ENCODE measurements around the gene LRPPRC.

Gene LRPPRC

GRCh38 chr2:44010266-44010665 is 14.5 kb upstream of the LRPPRC start:
- WGBS, 2 experiments (ENCODE audit: insufficient coverage in 2 of 2): 92 to 98% methylated on average over 4 of the region's 7 CpGs
- no peaks in the 10 kb centered on the region for H3K36me3 ChIP-seq (ENCODE audit: control insufficient read depth, insufficient read depth, low read length)
- no peak overlapping the region for H3K27ac ChIP-seq (ENCODE audit: low read depth, low read length, severe bottlenecking)
- no peaks in the 10 kb centered on the region for H3K9me3 ChIP-seq (ENCODE audit: control insufficient read depth, low read length)
- no peaks in the 10 kb centered on the region for H3K4me1 ChIP-seq (ENCODE audit: control insufficient read depth, insufficient read depth, low read length, poor library complexity, severe bottlenecking)
- H3K4me3 ChIP-seq (ENCODE audit: extremely low read depth, insufficient read depth, low read length, poor library complexity, severe bottlenecking): no peak overlapping the region

GRCh38 chr2:44009136-44009735 is 13.4 kb upstream of the LRPPRC start:
- 71 to 90% methylated on average over 2 of the region's 3 CpGs for WGBS, 2 experiments (ENCODE audit: insufficient coverage in 2 of 2)

GRCh38 chr2:44005846-44006245 is 10.1 kb upstream of the LRPPRC start:
- no peak overlapping the region for H3K27ac ChIP-seq (ENCODE audit: low read depth, low read length, severe bottlenecking)
- no peak overlapping the region for H3K4me3 ChIP-seq (ENCODE audit: extremely low read depth, insufficient read depth, low read length, poor library complexity, severe bottlenecking)
- H3K4me1 ChIP-seq (ENCODE audit: control insufficient read depth, insufficient read depth, low read length, poor library complexity, severe bottlenecking): no peaks in the 10 kb centered on the region
- no peaks in the 10 kb centered on the region for H3K9me3 ChIP-seq (ENCODE audit: control insufficient read depth, low read length)
- no peaks in the 10 kb centered on the region for H3K36me3 ChIP-seq (ENCODE audit: control insufficient read depth, insufficient read depth, low read length)
- whole genome bisulfite sequencing, 2 experiments (ENCODE audit: insufficient coverage in 2 of 2): 56 to 100% methylated on average over 1 of the region's 3 CpGs

More at GRCh38 chr2:44009136-44009735, 13.4 kb upstream of the LRPPRC start:
- Histone ChIP-seq H3K9me3 (ENCODE audit: control insufficient read depth, low read length) (no peaks in the 10 kb centered on the region), H3K27ac (ENCODE audit: low read depth, low read length, severe bottlenecking) (no peak overlapping the region), H3K36me3 (ENCODE audit: control insufficient read depth, insufficient read depth, low read length) (no peaks in the 10 kb centered on the region), H3K4me1 (ENCODE audit: control insufficient read depth, insufficient read depth, low read length, poor library complexity, severe bottlenecking) (no peaks in the 10 kb centered on the region), H3K4me3 (ENCODE audit: extremely low read depth, insufficient read depth, low read length, poor library complexity, severe bottlenecking) (no peak overlapping the region)

GRCh38 chr2:44004735-44005602 is 9.2 kb upstream of the LRPPRC start:
- Histone ChIP-seq H3K27ac (ENCODE audit: low read depth, low read length, severe bottlenecking) (no peak overlapping the region), H3K4me3 (ENCODE audit: extremely low read depth, insufficient read depth, low read length, poor library complexity, severe bottlenecking) (no peak overlapping the region)
- 71 to 100% methylated on average over 1 to 2 of the region's 3 CpGs for WGBS, 2 experiments (ENCODE audit: insufficient coverage in 2 of 2)

GRCh38 chr2:44001716-44002115 is 5.9 kb upstream of the LRPPRC start:
- Histone ChIP-seq H3K4me3 (ENCODE audit: extremely low read depth, insufficient read depth, low read length, poor library complexity, severe bottlenecking) (no peak overlapping the region), H3K36me3 (ENCODE audit: control insufficient read depth, insufficient read depth, low read length) (no peaks in the 10 kb centered on the region), H3K4me1 (ENCODE audit: control insufficient read depth, insufficient read depth, low read length, poor library complexity, severe bottlenecking) (no peaks in the 10 kb centered on the region), H3K27ac (ENCODE audit: low read depth, low read length, severe bottlenecking) (no peak overlapping the region), H3K9me3 (ENCODE audit: control insufficient read depth, low read length) (no peaks in the 10 kb centered on the region)
- 71% methylated on average over 1 of the region's 1 CpG; no CpG with 5 or more reads in 1 of the 2 experiments for WGBS, 2 experiments (ENCODE audit: insufficient coverage in 2 of 2)

More at GRCh38 chr2:44004735-44005602, 9.2 kb upstream of the LRPPRC start:
- no peaks in the 10 kb centered on the region for H3K9me3 ChIP-seq (ENCODE audit: control insufficient read depth, low read length)
- no peaks in the 10 kb centered on the region for H3K4me1 ChIP-seq (ENCODE audit: control insufficient read depth, insufficient read depth, low read length, poor library complexity, severe bottlenecking)
- no peaks in the 10 kb centered on the region for H3K36me3 ChIP-seq (ENCODE audit: control insufficient read depth, insufficient read depth, low read length)

- 100% methylated on average over 1 of the region's 4 CpGs for WGBS, 2 experiments (ENCODE audit: insufficient coverage in 2 of 2)
- Histone ChIP-seq H3K4me1 (ENCODE audit: control insufficient read depth, insufficient read depth, low read length, poor library complexity, severe bottlenecking) (peaks cover 3% of the 10 kb centered on the region), H3K4me3 (ENCODE audit: extremely low read depth, insufficient read depth, low read length, poor library complexity, severe bottlenecking) (no peak overlapping the region), H3K9me3 (ENCODE audit: control insufficient read depth, low read length) (no peaks in the 10 kb centered on the region), H3K27ac (ENCODE audit: low read depth, low read length, severe bottlenecking) (no peak overlapping the region), H3K36me3 (ENCODE audit: control insufficient read depth, insufficient read depth, low read length) (peaks cover 14% of the 10 kb centered on the region)
Measured at GRCh38 chr2:43998263-43998662, 2.5 kb upstream of the LRPPRC start.

GRCh38 chr2:43993437-43993836 is 2.4 kb downstream of the LRPPRC start:
- Histone ChIP-seq H3K4me3 (ENCODE audit: extremely low read depth, insufficient read depth, low read length, poor library complexity, severe bottlenecking) (no peak overlapping the region), H3K4me1 (ENCODE audit: control insufficient read depth, insufficient read depth, low read length, poor library complexity, severe bottlenecking) (peaks cover 3% of the 10 kb centered on the region), H3K27ac (ENCODE audit: low read depth, low read length, severe bottlenecking) (no peak overlapping the region), H3K36me3 (ENCODE audit: control insufficient read depth, insufficient read depth, low read length) (peaks cover 56% of the 10 kb centered on the region), H3K9me3 (ENCODE audit: control insufficient read depth, low read length) (no peaks in the 10 kb centered on the region)
- WGBS, 2 experiments (ENCODE audit: insufficient coverage in 2 of 2): 88 to 93% methylated on average over 4 to 5 of the region's 5 CpGs

- no peaks in the 10 kb centered on the region for H3K9me3 ChIP-seq (ENCODE audit: control insufficient read depth, low read length)
- 80% methylated on average over 1 of the region's 4 CpGs; no CpG with 5 or more reads in 1 of the 2 experiments for WGBS, 2 experiments (ENCODE audit: insufficient coverage in 2 of 2)
- H3K4me1 ChIP-seq (ENCODE audit: control insufficient read depth, insufficient read depth, low read length, poor library complexity, severe bottlenecking): peaks cover 3% of the 10 kb centered on the region
- peaks cover 81% of the 10 kb centered on the region for H3K36me3 ChIP-seq (ENCODE audit: control insufficient read depth, insufficient read depth, low read length)
- no peak overlapping the region for H3K27ac ChIP-seq (ENCODE audit: low read depth, low read length, severe bottlenecking)
- no peak overlapping the region for H3K4me3 ChIP-seq (ENCODE audit: extremely low read depth, insufficient read depth, low read length, poor library complexity, severe bottlenecking)
Measured at GRCh38 chr2:43989545-43989944, 6.2 kb downstream of the LRPPRC start.

- H3K36me3 ChIP-seq (ENCODE audit: control insufficient read depth, insufficient read depth, low read length): peaks cover 57% of the 10 kb centered on the region
- 96% methylated on average over 5 of the region's 6 CpGs for WGBS, 2 experiments (ENCODE audit: insufficient coverage in 2 of 2)
Measured at GRCh38 chr2:43986600-43986999, 9.2 kb downstream of the LRPPRC start.

GRCh38 chr2:43985359-43985758 is 10.4 kb downstream of the LRPPRC start:
- H3K4me1 ChIP-seq (ENCODE audit: control insufficient read depth, insufficient read depth, low read length, poor library complexity, severe bottlenecking): no peaks in the 10 kb centered on the region
- no peaks in the 10 kb centered on the region for H3K9me3 ChIP-seq (ENCODE audit: control insufficient read depth, low read length)
- 90 to 92% methylated on average over 1 of the region's 3 CpGs for WGBS, 2 experiments (ENCODE audit: insufficient coverage in 2 of 2)
- no peak overlapping the region for H3K4me3 ChIP-seq (ENCODE audit: extremely low read depth, insufficient read depth, low read length, poor library complexity, severe bottlenecking)
- peaks cover 59% of the 10 kb centered on the region for H3K36me3 ChIP-seq (ENCODE audit: control insufficient read depth, insufficient read depth, low read length)
- no peak overlapping the region for H3K27ac ChIP-seq (ENCODE audit: low read depth, low read length, severe bottlenecking)

More at GRCh38 chr2:43986600-43986999, 9.2 kb downstream of the LRPPRC start:
- no peak overlapping the region for H3K27ac ChIP-seq (ENCODE audit: low read depth, low read length, severe bottlenecking)
- H3K4me1 ChIP-seq (ENCODE audit: control insufficient read depth, insufficient read depth, low read length, poor library complexity, severe bottlenecking): no peaks in the 10 kb centered on the region
- no peaks in the 10 kb centered on the region for H3K9me3 ChIP-seq (ENCODE audit: control insufficient read depth, low read length)
- no peak overlapping the region for H3K4me3 ChIP-seq (ENCODE audit: extremely low read depth, insufficient read depth, low read length, poor library complexity, severe bottlenecking)

GRCh38 chr2:43984533-43984932 is 11.3 kb downstream of the LRPPRC start:
- H3K27ac ChIP-seq (ENCODE audit: low read depth, low read length, severe bottlenecking): no peak overlapping the region
- no peak overlapping the region for H3K4me3 ChIP-seq (ENCODE audit: extremely low read depth, insufficient read depth, low read length, poor library complexity, severe bottlenecking)
- no peaks in the 10 kb centered on the region for H3K4me1 ChIP-seq (ENCODE audit: control insufficient read depth, insufficient read depth, low read length, poor library complexity, severe bottlenecking)
- peaks cover 59% of the 10 kb centered on the region for H3K36me3 ChIP-seq (ENCODE audit: control insufficient read depth, insufficient read depth, low read length)
- WGBS, 2 experiments (ENCODE audit: insufficient coverage in 2 of 2): 94 to 100% methylated on average over 1 to 2 of the region's 2 CpGs
- H3K9me3 ChIP-seq (ENCODE audit: control insufficient read depth, low read length): no peaks in the 10 kb centered on the region
